ENCODE results near the gene RAB40A. TPM values are rescaled to one million over a fixed set of nuclear protein-coding genes. Genes with fewer than 3 reads are reported as not detected.

The RAB40A gene
- total RNA-seq, 2 experiments from 2014 or later, result 0.38 to 0.50 TPM

DNA sequence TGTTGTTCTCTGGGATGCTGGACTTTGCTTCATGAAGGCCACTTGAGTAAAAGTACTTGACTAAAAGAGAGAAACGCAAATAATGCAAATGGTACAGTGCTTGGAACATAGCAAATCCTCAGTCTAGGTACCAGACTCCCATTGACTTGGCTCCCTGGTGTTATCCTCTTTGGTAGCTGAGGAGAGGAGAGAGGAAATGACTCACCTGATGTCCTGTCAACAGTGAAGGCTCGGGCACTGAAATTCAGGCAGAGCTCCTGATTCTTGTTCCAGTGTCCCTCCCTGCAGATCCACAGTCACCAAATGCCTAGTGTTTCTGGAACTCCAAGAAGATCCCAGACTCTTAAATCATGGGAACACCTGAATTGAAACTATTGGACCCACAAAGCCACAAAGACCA lies 43.5 kb upstream of the RAB40A start:
- no peak for DNase-seq (ENCODE audit: low spot score)
- Histone ChIP-seq H3K36me3 (ENCODE audit: insufficient read depth, low read length) (no peaks in the 10 kb centered on the region), H3K4me1 (ENCODE audit: insufficient read depth, low read length, poor library complexity, severe bottlenecking) (peaks cover 5% of the 10 kb centered on the region), H3K9me3 (ENCODE audit: low read length) (no peaks in the 10 kb centered on the region), H3K9me2 (ENCODE audit: insufficient read depth, low read length) (no peaks in the 10 kb centered on the region), H3K4me2 (ENCODE audit: low read length) (no peak overlapping the region), H3K27ac (ENCODE audit: low read depth, low read length, poor library complexity, severe bottlenecking) (no peak overlapping the region), H3K4me3 (ENCODE audit: low read depth, low read length, poor library complexity, severe bottlenecking) (no peak overlapping the region), H4K20me1 (ENCODE audit: insufficient read depth, low read length) (no peaks in the 10 kb centered on the region), H2AFZ (ENCODE audit: low read length) (no peak overlapping the region), H3K79me2 (ENCODE audit: insufficient read depth, low read depth, low read length) (no peaks in the 10 kb centered on the region)
- intact Hi-C loops (cut with micrococcal nuclease; ENCODE audit: unreplicated experiment), result no loop called here
- ChIA-PET POLR2A (interaction anchor here (0.7 kb wide), 1 partner anchor 8 kb away, joined by 4 read pairs; no protein-coding TSS in a partner anchor), CTCF (ENCODE audit: unreplicated experiment) (no interaction called here)
- no TSS peak for BruUV-seq (replicated peaks)
- TF ChIP-seq CTCF (conservative IDR thresholded peaks at IDR 0.05; ENCODE audit: low read length) (no peak), EZH2phosphoT487 (IDR thresholded peaks at IDR 0.05; ENCODE audit: borderline replicate concordance, low read depth, low read length) (no peak)

GRCh38 chrX:103560256-103560655 lies 41.0 kb upstream of the RAB40A start:
- ChIA-PET POLR2A (no interaction called here), CTCF (ENCODE audit: unreplicated experiment) (no interaction called here)
- no peak for DNase-seq (ENCODE audit: low spot score)
- H3K4me3 ChIP-seq (ENCODE audit: low read depth, low read length, poor library complexity, severe bottlenecking), result no peak overlapping the region
- no peak overlapping the region for H2AFZ ChIP-seq (ENCODE audit: low read length)
- TF ChIP-seq EZH2phosphoT487 (IDR thresholded peaks at IDR 0.05; ENCODE audit: borderline replicate concordance, low read depth, low read length) (no peak), CTCF (conservative IDR thresholded peaks at IDR 0.05; ENCODE audit: low read length) (no peak)
- no peak overlapping the region for H3K27ac ChIP-seq (ENCODE audit: low read depth, low read length, poor library complexity, severe bottlenecking)
- no peaks in the 10 kb centered on the region for H4K20me1 ChIP-seq (ENCODE audit: insufficient read depth, low read length)
- no peak overlapping the region for H3K4me2 ChIP-seq (ENCODE audit: low read length)
- no peaks in the 10 kb centered on the region for H3K79me2 ChIP-seq (ENCODE audit: insufficient read depth, low read depth, low read length)
- no peaks in the 10 kb centered on the region for H3K9me2 ChIP-seq (ENCODE audit: insufficient read depth, low read length)
- intact Hi-C loops (cut with micrococcal nuclease; ENCODE audit: unreplicated experiment), result no loop called here
- BruUV-seq (replicated peaks), result no TSS peak
- peaks cover 3% of the 10 kb centered on the region for H3K4me1 ChIP-seq (ENCODE audit: insufficient read depth, low read length, poor library complexity, severe bottlenecking)
- H3K36me3 ChIP-seq (ENCODE audit: insufficient read depth, low read length), result no peaks in the 10 kb centered on the region
- no peaks in the 10 kb centered on the region for H3K9me3 ChIP-seq (ENCODE audit: low read length)

GRCh38 chrX:103556963-103557612 lies 37.8 kb upstream of the RAB40A start:
- ChIA-PET CTCF (ENCODE audit: unreplicated experiment) (no interaction called here), POLR2A (no interaction called here)
- Histone ChIP-seq H3K4me1 (ENCODE audit: insufficient read depth, low read length, poor library complexity, severe bottlenecking) (no peaks in the 10 kb centered on the region), H3K4me3 (ENCODE audit: low read depth, low read length, poor library complexity, severe bottlenecking) (no peak overlapping the region), H4K20me1 (ENCODE audit: insufficient read depth, low read length) (no peaks in the 10 kb centered on the region), H3K4me2 (ENCODE audit: low read length) (no peak overlapping the region), H3K9me3 (ENCODE audit: low read length) (no peaks in the 10 kb centered on the region), H3K36me3 (ENCODE audit: insufficient read depth, low read length) (no peaks in the 10 kb centered on the region), H2AFZ (ENCODE audit: low read length) (no peak overlapping the region), H3K79me2 (ENCODE audit: insufficient read depth, low read depth, low read length) (no peaks in the 10 kb centered on the region), H3K9me2 (ENCODE audit: insufficient read depth, low read length) (no peaks in the 10 kb centered on the region), H3K27ac (ENCODE audit: low read depth, low read length, poor library complexity, severe bottlenecking) (no peak overlapping the region)
- intact Hi-C loops (cut with micrococcal nuclease; ENCODE audit: unreplicated experiment), result no loop called here
- no TSS peak for BruUV-seq (replicated peaks)
- peak; percentile 0 for DNase-seq (ENCODE audit: low spot score)
- TF ChIP-seq EZH2phosphoT487 (IDR thresholded peaks at IDR 0.05; ENCODE audit: borderline replicate concordance, low read depth, low read length) (no peak), CTCF (conservative IDR thresholded peaks at IDR 0.05; ENCODE audit: low read length) (no peak)
